GM12875 (cell line): ENCODE results near the gene PNKP.

Source experiments
- H3K4me3 ChIP-seq: one replicate; pipeline ENCODE4 v1.5.1; 2011; ENCODE audit warnings: low read depth, low read length, control low read depth
- CTCF ChIP-seq: IDR thresholded peaks from 2 replicates; pipeline ENCODE4 v1.5.1; 2011; ENCODE audit warnings: low read depth, mild to moderate bottlenecking, control low read depth, inconsistent platforms, low read length, moderate library complexity, borderline replicate concordance; ENCODE audit not compliant: insufficient read depth

The PNKP gene

GRCh38 chr19:49883094-49883493 lies 15.7 kb upstream of the PNKP start:
- TF ChIP-seq CTCF: no peak
- no peak overlapping the region for H3K4me3 ChIP-seq

DNA sequence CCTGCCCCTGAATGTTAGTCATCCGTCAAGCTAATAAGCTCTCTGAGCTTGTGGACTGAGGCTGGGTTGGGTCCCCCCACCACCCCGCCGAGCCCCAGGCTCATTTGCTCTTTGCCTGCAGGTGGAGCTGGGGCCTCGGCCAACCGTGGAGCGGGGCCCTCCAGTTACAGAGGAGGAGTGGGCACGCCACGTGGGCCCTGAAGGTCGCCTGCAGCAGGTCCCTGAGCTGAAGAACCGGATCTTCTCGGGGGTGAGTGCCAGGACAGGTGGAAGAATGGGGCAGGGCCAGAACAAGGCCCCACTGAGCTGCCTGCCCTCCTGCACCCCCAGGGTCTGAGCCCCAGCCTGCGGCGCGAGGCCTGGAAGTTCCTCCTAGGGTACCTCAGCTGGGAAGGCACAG lies 15.3 kb upstream of the PNKP start:
- H3K4me3 ChIP-seq: no peak overlapping the region
- no peak for TF ChIP-seq CTCF

DNA sequence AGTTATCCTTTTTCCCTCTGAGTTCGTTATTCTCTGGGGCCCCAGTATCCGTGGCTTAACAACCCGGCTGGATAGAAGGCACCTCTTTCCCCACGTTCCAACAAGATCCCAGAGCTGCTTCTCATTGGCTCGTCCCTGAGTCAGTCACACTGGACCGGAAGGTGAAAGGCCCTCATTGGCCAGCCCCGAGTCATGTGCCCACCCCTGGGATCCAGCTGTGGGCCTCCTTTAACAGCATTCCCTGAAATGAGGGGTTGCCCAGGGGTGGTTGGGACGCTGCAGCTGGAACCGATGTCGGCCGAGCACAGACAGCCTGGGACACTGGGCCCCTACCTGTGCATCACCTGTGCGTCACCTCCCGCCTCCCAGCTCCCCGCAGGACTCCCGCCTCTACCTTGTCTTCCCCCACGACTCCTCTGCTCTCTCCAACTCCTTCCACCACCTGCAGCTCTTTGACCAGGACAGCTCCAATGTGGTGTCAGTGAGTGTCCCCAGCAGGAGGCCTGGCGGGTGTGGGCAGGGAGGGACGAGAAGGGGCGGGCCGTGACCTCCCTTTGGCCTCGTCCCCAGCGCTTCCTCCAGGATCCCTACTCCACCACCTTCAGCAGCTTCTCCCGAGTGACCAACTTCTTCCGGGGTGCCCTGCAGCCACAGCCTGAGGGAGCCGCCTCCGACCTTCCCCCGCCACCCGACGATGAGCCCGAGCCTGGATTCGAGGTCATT lies 14.5 kb upstream of the PNKP start:
- no peak overlapping the region for H3K4me3 ChIP-seq
- TF ChIP-seq CTCF: no peak

GRCh38 chr19:49881186-49881585 lies 13.8 kb upstream of the PNKP start:
- H3K4me3 ChIP-seq: no peak overlapping the region
- no peak for TF ChIP-seq CTCF

DNA sequence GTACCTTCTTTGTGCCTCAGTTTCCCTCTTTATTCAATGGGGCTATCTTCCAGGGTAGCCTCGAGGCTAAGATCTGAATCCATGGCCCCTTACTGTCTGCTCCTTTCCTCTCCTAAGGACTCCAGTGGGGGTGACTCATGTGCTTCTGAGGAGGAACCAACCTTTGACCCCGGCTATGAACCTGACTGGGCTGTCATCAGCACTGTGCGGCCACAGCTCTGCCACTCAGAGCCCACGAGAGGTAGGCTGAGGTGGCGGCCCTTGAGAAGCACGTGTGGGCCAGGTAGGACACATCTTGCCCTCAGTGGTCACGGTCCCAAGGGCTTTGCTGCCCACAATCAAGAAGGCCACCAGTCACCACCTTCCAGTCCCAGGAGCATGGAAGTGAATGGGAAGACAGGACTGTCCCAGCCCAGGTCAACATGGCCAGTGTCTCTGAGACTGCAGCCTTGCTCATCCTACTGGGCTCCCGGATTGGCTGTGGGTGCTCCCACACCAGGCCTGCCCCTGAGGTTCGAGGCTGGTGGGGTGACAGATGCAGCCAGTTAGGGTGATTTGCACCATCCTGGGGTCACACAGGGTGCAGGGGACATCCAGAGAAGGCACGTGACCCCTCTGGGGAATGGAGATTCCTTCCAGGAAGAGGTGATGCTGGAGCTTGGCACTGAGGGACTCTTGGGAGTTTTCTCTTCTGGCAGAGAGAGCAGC lies 12.9 kb upstream of the PNKP start:
- no peak for TF ChIP-seq CTCF
- H3K4me3 ChIP-seq: no peak overlapping the region

DNA sequence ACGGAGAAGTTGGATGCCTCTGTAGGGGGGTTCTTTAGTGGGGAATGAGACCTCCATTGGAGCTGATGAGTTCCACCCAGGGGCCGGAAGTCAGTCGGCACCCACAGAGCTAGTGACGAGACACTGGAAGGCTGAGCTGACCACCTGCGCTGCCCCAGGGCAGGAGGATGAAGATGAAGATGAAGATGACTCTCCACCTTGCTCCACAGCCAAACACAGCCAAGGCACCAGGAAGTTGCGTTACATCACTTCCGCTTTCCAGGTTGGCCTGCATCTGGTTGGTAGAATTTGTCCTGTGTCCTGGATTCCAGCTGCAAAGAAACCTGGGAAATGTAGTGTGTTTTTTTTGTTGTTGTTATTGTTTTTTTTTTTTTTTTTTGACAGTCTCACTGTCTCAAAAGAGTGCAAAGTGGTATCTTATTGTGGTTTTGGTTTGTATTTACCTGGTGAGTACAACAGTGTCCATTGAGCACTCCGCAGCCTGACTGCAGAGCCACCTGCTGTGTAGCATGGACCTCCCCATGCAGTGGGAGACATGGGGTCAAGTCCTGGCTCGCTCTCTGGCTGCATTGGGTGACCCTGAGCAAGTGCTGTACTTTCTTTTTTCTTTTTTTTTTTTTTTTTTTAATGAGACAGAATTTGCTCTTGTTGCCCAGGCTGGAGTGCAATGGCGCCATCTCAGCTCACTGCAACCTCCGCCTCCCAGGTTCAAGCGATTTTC lies 12.0 kb upstream of the PNKP start:
- no peak for TF ChIP-seq CTCF
- H3K4me3 ChIP-seq: no peak overlapping the region
